Kidney capillary endothelial cell (primary cell): ENCODE data around the gene DUSP7.

ENCODE experiments used
- DNase-seq: peaks from one replicate; pipeline ENCODE4 v3.0.0-alpha.2; 2018; ENCODE audit warnings: low spot score

The DUSP7 gene

DNA sequence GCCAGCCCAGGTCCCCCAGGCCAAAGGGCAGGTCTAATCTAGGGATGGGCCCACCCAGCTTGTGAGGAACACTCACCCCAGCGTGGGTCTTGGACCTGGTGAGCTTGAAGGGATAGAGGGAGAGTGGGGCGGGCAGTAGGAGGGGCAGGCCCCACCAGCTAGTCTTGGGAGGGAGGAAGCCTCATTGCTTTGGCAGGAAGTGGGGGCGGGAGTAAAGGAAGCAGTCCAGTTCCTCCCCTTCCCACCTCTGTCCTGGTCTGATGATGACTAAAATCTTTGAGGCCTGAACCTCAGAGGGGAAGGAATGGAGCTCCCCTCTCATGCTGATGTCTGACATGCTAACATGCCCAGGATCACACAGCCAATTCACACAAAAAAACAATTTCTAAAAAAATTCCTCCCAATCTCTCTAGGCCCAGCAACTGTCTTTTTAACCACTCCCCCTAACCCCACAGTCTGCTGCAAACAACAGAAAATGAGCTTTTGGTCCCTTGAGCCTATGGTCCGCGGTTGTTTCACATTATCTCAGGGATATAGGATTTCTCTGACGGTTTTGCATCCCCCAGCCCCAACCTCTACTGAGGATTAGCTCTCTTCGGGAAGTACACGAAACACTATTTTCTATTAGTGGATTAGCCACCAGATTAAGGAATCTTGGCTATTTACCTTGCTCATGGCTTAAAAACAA is 30.7 kb upstream of the DUSP7 start:
- DNase-seq = peak; percentile 81

DNA sequence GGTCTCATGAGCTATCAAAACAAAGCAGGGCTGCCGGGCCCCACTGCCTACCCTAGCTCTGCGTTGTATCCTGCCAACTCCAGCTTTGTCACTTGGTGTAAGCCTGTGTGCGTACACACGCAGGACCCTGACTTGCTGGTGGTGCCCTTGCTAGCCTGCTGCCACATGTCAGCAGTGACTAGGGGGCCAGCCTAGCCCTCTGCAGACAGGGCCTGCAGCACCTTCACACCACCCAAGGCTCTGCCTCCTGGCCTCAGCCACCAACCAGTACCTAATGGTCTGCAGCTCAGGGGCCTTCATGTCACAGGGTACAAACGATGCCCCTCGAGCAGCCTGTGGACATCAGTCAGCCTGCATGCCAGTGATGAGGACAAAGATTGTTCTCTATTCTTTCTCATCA is 30.1 kb upstream of the DUSP7 start:
- no peak for DNase-seq

DNA sequence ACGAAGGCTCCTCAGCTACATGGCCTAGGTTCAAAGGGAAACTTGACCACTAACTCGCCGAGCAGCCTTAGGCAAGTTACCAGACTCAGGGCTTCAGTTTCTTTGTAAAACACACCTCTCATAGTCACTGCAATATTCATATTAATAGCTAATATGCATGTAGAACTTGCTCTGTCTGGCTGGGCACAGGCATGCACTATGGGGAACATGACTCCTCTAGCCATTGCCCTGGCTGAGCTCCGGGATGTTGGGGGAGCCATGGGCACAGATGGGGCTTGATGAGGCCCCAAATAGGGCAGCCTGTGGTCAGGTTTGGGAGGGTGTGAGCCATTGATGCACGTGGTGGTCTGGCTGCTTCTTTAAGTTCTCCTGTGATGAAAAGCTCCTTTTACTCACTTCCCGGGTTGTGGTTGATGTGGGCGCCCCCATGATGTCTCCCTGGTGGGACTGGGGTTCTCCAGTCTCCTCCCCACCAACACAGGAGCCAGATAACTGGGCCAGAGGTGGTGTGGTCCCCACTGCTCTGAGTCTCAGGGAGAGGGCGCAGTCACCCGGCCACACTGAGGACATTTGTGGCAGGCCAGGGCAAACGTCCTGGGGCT is 29.4 kb upstream of the DUSP7 start:
- DNase-seq = no peak

DNA sequence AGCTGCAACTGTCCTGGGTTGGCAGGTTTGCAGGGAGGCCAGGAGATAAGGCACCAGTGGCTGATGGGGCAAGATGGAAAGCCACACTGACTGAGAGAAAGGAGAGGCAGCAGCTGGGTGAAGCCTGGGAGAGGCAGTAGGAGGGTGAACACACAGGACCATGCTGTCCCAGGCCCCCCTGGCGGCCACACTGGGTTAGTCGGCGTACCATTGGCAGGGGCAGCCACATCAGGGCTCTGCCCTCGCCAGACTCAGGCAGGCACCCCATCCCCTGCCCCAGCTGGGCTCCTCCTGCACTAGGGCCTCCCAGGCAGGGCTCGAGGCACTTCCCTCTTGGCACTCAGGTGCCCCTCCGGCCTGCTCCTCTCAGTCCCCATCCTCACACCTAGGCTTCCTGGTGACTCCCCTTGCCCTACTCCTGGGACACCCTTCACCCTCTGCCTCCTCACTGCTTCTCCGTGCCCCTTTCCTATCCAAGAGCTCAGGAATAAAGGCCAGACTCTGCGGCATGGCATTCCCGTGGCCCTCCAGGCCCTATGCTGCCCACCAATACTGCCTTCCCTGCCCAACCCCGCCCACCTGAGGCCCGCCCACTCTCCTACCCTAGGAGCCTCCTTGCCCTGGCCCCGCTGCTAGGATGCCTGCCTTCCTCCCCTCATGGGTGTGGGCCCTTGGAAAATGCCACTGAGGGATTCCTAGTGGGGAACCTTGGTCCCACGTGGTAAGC is 28.7 kb upstream of the DUSP7 start:
- no peak for DNase-seq

DNA sequence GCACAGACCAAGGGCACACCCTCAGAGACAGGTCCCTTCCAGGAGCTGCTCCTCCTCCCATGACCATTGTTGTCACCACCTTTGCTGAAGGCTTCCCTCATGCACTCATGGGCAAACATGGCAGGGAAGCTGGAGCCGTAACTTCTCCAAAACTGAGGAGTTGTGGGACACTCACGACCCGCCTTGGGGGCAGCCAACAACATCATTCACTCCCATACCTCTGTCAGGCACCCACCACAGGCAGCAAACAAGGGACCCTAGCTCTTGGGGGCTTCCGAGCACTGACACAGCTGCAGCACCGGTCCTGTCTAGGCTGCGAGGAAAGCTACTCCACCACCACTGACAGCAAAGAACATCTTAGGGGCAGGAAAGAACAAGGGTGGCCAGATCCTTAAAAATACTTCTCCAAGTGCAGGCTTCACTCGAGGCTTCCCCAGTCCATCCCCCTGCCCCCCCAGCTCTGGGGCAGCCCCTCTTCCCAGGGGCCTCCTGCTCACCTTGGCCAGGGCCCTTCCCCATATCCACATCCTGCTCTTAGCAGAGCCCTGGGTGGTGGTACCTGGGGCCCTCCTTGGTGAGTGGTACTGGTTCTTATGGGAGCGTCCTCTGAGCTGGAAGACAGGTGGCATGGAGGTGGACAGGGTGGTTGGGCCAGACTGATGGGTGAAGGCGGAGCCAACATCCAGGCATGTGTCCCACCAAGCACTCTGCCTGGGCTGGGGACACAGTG is 28.0 kb upstream of the DUSP7 start:
- no peak for DNase-seq

DNA sequence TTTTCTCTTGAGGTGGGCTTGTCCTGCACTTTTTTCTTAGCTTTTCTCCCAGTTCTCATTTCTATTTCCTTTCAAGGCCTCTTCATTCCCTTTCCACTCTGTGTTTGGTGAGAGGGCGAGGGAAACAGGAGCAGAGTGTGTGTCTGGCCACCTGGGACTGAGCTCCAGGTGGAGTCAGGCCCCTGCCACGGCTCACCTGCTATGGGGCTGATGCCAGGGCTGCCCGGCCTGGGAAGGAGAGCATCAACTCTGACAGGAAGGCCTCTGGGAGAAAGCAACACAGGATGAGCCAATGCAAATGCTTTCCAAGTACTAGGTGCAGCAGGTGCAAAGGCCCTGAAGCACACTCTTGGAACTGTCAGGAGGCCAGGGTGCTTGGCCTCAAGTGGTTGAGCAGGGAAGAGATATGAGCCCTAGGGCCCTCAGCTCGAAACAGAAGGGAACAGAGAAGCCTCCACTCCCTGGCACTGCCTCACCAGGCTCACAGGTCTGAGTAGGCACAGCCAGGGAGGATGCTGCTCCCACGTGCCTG is 27.3 kb upstream of the DUSP7 start:
- no peak for DNase-seq

DNA sequence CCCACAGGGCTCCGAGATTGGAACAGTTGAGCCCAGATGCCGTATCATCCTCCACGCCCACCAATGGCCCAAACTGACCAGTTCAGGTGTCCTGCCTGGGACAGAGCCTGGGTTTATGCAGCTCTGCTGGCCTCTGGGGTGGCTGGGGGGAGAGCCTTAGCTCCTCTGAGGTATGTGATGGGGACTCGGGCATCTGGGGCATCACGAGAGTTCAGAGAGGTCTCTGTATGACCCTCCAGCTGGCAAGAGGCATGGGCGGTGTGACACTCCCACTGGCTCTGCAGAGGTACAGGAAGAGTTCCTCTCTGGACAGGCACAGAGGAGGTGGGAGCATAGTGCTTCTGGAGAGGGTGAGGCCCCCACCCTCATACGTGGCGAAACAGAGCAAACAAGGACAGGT is 26.6 kb upstream of the DUSP7 start:
- no peak for DNase-seq

DNA sequence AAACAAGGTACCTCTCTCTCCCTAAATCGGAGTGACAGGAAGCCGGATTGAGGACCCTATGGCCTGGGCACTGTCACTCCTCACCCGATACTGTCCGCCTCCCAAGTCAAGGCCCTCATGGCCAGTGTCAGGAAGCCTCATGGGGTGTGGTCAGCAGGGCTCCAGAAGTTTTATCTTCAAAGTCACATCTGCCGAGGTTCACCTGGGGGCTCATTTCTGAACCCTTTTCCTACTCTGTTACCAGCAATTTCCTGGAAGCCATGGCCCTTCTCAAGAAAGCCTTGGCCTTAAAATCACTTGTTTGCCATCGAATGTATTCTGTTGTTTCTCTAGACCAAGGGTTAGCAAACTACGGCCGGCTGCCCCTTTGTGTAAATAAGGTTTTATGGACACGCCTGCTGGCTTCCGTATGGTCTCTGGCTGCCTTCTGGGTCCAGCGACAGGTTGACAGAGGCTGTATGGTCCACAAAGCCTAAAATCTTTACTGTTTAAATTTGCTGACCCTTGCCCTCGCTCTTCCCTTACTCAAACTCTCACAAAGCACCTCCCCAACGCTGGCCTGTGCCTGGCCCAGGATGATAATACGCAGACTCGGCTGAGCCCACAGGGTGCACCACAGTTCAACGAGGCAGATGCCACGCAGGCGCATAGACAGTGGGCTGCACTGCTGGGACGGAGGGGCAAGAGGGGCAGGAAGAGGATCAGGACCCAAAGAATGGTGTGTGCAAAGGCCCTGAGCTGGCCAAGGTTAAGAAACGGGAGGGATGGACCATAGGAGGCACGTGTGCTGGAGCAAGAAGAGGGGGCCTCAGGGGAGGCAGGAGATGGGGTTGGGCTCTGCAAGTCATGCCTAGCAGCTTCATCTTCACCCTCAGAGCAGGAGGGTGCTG is 24.7 kb upstream of the DUSP7 start:
- no peak for DNase-seq

DNA sequence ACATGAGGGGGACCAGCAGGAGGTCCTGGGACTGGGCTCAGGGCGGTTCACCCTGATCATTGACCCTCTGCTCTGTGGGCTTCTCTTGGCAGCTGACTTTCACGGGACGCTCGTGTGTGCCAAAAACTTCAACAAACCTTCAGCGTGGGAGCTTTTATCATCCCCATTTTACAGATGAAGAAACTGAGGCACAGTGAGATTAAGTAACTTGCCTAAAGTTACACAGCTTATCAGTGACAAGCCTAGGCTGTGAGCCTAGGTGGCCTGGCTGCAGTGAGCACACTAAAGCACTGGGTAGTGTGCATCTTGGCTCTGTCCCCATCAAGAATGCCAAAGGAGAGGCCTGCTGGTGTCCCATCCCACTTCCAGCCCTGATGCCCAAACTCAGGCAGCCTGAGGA is 23.6 kb upstream of the DUSP7 start:
- DNase-seq = no peak

DNA sequence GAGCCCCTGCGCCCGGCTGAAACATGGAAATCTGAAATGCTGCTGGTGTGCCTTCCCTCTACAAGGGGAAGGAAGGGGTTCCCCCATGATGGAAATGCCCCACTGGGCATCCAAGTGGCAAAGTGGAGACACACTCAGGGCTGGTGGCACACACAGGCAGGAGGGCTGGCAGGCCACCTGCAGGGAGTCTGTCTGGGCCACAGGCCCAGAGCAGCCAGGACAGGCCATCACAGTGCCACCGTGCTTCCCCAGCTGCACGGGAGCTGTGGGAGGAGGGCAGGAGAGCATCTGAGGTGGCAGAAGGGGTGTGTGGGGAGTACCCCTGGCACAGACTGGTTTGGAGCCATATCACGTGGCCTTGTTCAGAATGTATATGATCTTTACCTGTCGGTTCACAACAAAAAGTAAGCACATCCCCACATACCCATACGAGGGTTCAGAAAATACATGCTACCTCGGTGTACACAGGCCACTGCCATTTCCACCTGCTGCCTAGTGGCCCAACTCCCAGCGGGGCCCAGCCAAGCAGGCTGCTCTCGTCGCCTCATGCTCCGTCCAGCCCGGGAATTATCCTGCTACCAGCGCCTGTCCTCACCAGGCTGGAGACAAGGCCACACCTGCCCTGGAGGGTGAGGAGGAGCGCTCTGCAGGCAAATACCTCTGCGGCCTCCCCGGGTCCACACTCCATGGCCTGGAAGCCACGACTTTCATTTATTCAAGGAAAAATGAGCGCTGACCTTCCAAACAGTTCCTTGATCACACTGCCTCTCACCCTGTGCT is 22.6 kb upstream of the DUSP7 start:
- DNase-seq = no peak

DNA sequence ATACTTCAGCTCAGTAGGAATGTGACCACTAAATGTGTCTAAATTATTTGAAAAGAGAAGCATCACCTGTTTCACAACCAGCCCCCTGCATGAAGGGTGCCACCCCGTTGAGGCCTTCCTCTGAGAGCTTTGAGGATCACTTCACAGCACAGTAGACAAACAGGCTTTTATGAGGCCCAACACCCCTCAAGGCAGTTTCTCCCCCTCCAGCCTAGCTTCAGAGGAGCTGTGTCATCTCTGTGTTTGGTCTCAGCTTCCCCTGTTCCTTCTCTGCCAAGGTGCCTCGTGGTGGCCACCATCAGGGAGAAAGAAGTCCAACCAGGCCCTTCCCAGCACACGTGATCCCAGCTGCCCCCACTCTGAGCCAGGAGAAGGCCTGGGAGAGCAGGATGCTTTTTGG is 21.6 kb upstream of the DUSP7 start:
- DNase-seq = no peak

DNA sequence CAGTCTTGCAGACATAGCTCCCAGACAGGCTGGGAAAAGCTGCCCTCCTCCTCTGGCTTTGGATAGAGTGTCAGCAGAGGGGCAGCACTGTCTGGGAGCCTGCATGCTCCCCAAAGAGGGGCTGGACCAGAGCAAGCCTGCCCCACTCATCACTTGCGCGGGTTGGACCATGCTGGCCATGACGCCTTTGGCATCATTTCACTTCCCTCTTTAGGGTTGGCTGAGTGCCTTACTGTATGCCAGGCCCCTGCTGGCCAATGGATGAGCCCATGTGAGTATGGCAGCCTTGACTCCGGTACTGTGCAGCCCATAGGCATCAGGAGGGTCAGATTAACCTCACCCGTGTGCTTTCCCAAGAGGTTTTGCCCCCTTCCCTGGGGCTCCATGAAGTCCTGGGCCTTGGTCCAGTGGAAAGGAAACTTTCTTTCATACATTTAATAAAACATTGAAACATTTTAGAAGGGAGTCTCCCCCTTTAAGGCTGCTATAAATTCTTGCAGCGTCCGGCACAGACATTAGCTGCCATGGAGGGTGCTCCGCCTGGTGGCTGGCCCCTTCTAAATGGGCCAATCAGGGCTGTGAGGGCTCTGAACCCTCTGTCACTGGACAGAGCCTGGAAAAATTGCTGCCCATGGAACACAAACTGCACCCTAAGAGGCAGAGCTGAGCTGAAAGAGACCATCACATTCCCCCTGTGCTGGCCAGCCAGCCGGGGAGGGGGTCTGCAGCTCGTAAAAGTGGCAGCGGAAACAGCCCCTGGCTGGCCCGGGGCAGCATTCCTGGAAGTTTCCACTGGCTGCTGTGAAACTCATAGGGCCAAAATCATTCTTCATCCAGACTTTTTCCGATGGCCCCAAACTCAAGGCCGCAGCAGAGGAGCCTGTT is 20.8 kb upstream of the DUSP7 start:
- DNase-seq = no peak

DNA sequence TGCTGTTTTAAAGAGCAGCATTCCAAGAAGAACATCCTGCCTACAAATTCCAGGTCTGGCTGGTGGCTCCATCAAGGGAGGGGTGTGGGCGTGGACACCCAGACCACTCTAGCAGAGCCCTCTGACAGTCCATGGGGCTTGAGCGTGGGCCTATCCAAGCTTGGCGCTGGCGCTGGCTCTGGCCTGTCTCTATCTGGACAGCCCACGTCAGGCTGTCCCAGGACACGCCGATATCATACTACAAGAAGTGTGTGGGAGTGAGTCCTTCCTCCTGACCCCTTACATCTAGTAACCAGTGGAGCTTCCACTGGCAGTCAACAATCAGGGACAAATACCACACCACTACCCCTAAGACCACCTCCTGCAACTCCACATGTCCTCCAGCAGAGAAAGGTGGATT is 17.1 kb upstream of the DUSP7 start:
- no peak for DNase-seq

DNA sequence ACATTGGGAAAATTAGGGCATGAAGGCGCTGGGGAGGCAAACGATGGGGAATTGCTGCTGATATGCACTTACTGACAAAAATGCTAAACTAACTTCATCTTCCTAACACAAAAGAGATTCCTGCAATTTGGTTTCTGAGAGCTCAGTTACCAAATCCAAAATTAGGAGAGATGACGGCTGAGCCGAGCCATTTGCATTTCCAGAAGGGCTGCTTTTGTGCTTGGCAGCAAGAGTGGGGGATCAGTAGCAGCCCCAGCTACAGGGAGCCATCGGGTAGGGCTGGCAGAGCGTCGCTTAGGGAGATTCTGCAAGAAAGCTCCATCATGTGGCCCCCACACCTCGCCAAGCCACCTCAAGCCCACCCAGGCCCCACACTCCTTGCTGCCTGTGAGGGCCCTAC is 16.1 kb upstream of the DUSP7 start:
- DNase-seq = no peak

DNA sequence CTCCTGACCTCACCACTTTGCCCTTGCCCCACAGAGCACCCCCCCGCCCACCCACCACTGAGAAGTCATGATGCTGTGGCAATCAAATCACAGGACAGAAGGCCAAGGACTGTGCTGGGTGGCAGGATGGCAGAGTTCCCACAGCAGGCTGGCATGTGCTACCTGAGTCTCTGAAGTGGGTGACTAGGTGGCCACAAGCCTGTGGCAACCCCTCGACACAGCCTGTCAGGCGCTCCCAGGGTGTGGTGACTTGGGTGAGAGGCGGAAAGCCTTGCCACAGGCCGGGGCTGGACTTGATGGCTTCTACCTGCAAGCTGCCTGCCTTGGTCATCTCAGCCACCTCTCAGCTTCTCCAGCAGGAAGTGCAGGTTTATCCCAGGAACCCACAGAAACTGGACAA is 15.6 kb upstream of the DUSP7 start:
- DNase-seq = no peak

DNA sequence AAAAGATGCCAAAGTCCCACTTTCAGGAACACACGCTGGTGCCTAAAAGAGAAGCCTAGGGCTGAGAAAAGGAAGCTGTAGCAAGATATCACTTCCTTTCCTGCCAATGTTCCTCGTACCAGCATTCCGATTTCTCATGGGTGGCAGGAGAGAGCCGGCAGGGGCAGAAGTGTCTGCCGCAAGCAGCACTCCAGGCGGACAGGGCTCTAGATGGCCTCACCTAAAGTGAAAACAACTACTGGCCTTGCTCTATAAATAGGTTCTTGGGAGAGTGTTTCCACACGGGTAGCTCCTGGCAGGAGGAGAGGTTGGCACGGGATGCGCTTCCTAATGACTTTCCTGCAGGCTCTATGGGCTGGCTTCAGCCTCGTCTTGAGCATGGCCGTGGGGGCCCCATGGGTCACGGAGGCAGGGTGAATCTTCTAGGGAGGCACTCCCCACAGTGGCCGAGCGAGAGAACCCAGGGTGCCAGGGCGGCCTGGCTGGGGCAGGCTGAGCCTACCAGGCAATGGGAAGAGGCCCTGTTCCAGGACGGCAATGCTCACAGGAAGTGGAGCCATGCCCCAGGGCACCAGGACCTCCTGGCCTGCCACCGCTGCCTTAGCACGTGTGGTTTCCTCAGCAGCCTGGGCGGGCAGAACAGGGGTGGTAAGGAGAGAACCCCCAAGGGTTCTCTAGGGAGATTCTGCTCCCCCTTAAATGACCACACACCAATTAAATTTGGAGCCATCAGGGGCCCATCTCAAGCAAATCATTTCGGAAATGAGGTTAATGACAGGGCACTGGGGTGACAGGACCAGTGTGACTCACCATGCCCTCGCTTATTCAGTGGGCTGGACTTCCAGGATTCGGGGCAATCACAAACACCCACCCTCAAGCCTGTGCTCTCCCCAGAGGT is 14.6 kb upstream of the DUSP7 start:
- no peak for DNase-seq

DNA sequence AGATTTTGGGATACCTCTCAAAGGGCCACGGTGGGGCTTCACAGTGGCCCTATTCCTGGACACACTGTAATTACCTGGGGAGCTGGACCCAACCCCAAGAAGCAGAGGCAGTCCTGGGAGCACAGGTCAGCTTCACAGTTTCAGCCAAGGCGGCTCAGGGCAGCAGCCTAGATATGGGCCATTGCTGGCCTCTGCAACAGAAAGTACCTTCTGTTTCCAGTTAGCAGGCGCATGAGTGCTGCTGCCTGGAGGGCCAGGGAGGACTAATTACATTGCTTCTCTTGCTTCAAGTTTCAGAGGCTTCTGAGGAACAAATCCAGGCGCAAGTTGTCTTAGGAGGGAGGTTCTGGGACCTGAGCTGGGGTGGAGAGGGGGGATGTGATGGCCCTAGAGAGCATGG is 13.5 kb upstream of the DUSP7 start:
- no peak for DNase-seq

DNA sequence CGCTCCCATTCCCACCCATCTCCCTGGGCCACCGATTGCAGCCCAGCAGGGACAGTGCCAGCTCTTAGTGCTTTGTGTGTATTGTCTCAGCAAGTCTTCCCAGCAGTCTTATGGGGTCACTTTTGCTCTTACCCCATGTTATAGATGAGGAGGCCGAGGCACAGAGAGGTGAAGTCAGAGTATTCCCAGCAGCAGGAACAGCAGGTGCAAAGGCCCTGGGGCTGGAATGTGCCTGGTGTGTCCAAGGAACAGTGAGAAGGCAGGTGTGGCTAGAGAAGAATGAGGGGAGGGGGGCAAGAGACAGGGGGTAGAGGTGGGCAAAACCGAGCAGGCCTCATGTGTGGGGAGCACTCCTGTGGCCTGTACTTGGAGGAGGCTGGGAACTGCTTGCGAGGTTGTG is 12.8 kb upstream of the DUSP7 start:
- DNase-seq = no peak

DNA sequence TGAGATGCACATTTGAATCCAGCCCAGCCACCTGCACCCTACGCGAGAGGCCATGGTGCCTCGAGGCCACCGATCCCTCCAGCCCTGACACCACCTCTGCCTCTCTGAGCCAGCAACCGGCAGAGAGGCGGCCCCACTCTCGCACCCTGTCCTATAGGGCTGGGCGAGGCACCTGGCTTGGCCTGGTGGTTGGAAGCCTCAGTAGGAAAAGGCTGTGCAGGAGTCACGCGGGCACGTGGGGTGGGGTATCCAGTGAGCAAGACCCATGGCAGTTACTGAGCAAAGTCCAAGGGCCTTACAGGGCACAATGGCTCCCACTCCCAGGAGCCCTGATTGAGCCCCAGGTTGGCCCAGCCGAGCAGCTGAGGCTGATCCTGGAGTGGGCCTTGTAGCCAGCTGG is 12.4 kb upstream of the DUSP7 start:
- no peak for DNase-seq
